Measurements from ENCODE around the gene PKIB.

DNA sequence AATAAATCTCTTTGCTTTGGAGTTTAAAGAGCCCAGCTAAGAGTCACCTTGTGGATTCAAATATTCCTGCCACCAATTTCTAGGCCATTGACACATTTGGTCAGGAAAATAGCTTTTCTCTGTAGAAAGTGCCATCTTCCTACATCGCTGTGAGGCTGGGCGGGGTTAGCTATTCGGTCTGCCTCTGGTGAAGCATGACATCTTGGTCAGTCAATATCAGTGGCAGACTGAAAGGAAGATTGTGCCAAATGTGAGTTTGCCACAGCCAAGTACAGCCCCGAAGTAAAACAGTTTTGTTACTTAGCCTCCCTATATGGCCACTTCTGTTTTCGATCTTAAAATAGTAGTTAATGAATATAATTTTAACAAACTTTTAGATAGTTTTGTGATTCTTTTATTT, 103.9 kb downstream of the PKIB start:
- TF ChIP-seq, protein P1, sequence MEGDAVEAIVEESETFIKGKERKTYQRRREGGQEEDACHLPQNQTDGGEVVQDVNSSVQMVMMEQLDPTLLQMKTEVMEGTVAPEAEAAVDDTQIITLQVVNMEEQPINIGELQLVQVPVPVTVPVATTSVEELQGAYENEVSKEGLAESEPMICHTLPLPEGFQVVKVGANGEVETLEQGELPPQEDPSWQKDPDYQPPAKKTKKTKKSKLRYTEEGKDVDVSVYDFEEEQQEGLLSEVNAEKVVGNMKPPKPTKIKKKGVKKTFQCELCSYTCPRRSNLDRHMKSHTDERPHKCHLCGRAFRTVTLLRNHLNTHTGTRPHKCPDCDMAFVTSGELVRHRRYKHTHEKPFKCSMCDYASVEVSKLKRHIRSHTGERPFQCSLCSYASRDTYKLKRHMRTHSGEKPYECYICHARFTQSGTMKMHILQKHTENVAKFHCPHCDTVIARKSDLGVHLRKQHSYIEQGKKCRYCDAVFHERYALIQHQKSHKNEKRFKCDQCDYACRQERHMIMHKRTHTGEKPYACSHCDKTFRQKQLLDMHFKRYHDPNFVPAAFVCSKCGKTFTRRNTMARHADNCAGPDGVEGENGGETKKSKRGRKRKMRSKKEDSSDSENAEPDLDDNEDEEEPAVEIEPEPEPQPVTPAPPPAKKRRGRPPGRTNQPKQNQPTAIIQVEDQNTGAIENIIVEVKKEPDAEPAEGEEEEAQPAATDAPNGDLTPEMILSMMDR (IDR thresholded peaks at IDR 0.05; ENCODE audit: low read length), result no peak
- no peak for TF ChIP-seq EZH2 (optimal IDR thresholded peaks at IDR 0.05; ENCODE audit: low read depth, low read length)
